T-helper 22 cell (primary cell): Measurements from ENCODE around the gene RHOBTB1.

Source experiments
- DNase-seq: peaks from one replicate; pipeline ENCODE4 v3.0.0-alpha.2; 2020; ENCODE audit warnings: low read depth

The RHOBTB1 gene

DNA sequence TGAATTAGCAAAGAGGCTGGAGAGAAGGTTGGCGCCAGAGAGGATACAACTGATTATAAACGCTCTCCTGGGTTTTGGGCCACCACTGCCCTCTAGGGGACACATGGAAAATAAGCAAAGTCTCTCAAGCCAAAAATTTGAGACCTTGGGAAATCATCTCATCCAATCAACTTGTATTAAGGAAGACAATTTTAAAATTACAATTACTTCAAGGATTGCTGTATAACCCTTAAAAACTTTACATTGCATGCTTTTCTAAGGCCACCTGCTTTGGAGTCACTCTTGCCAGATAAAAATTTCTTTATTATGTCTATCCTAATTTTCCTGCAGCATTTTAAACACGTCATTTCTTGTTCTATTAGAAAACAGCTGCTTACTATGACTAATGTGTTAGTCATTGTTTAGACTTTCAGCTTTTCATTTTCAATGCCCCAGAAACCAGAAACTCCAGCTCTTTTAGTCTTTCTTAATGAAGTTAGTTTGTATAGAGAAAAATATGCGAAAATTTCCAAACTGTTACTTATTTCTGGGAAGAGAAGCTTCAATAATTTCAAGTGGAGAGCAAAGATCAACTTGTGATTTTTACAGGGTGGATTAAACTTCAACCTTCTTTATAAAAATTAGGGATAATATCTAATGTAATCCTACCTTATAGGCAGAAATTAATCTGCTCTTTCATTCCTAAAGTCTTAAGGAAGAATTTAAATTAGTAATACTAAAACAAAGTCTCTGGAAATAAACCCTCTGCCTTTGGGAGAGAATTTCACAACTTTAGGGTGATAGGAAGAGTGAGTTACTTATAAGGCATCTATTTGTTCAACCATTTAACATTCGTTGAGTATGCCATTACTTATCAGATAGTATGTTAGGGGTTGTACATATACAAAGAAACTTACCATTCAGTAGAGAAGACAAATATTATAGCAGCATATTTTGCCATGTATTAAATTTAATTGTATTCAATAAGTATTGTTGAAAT is 20.6 kb upstream of the RHOBTB1 start:
- no peak for DNase-seq

DNA sequence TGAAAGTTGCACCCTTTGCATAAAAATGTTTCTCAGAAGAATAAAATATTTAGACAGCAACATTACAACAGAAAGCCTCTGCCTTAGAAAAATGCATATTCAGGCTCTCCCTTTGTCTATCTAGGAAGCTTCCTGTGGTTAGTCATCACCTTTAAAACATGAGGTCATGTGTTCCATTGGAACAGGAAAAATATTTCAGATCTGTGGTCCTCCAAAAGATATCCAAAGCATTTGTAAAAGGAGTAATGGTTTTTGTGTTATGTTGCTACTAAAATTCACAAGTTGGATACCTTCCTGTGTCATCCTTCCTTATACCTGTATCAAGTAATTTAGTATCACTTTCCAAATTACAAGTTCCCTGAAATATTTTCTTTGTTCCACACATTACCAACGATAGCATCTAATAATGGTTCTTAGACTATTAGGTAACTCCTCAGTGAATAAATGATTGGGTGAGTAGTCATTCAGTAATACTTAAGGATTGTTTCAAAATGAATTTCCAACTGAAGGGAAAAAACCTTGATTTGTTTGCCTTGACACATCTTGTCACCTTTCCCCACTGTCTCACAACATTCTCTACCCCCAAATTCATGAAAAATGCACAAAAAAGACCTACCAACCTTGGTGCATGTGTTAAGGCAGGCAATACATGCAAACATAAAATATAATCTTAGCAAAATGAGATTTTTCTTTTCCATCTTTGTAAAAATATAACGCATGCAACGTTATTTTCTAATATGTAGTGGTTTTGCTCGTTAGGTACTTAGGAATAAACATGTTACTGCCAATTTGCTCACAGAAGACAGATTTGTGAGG is 19.7 kb upstream of the RHOBTB1 start:
- DNase-seq: no peak

DNA sequence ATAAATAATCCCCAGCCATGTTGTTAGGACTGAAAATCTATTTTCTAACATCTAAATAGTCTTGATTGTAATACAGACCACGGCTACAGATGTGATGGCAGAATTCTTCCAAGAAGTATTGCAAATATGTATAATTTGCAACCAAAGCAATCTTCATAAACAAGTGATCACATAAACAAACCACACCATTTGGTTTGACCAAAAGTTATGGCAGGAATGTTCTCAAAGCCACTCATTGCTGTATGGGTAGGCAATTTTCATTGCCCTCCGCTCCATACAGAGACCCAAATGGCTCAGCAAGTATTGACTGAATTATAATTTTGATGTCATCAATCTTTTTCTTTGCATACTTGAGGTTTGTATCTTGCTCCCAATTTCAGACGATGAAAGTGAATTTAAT is 19.0 kb upstream of the RHOBTB1 start:
- DNase-seq: no peak

DNA sequence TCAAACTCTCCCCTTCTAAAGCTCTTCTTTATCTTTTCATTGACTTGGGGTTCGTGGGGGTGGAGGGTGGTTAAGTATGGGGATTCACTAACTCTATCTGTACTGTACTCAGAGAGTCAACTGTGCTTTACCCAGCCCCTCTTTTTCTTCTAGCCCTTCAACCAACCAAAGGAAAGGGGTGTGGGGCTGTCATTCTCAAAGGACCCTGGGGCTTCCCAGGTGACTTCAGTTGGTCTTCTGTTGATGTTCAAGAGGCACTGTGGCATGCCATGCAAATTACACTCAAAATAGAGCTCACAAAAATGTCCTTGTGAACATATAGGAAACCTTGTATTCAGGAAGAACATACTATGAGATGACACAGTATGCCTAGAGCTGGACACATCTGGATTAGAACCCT is 16.9 kb upstream of the RHOBTB1 start:
- DNase-seq: no peak

DNA sequence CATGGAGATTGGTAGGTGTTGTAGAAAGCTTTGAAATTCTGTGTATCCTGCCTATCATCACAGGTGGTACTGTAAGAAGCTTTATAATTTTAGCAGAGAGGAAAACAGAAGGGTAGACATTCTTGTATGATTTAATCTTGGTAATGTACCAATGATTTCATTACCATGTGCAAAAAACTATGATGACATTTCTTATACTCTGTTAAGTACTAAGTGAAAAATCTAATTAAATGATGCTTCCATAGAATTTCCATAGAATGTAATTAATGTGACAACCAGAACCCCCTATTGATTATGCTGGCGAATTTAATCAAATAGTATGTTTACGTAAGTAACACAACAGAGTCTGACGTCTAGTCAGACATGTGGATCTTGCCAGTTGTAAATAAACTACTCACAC is 16.0 kb upstream of the RHOBTB1 start:
- DNase-seq: no peak

DNA sequence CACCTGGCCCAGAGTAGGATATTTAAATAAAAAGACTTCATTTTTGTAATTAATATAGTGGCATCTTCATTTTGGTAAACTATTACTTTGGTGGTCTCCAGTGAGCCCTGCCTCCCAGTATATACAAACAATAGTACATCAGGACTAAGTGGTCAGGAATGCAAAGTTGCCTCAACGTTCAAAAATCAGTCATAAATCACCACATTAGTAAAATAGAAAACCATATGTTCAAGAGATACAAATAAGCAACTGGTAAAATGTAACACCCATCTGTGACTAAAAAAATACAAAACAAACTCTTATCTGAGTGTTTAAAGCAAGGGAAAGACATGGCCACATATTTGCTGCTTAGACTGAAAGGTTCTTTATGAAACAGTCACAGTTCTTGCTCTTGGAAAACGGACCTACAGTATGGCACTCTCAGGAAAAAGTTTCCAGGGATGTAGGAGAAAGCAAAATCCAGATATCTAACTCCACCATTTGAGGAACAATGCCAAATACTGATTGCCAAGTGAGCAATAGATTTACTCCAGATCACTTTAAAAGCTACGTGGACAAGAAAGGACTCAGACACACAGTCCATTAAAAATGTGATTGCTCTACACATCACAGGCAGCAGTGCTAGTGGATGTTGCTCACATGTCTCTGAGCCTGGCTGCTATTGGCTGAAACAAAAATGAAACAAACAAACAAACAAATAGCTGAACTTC is 15.1 kb upstream of the RHOBTB1 start:
- DNase-seq: no peak

DNA sequence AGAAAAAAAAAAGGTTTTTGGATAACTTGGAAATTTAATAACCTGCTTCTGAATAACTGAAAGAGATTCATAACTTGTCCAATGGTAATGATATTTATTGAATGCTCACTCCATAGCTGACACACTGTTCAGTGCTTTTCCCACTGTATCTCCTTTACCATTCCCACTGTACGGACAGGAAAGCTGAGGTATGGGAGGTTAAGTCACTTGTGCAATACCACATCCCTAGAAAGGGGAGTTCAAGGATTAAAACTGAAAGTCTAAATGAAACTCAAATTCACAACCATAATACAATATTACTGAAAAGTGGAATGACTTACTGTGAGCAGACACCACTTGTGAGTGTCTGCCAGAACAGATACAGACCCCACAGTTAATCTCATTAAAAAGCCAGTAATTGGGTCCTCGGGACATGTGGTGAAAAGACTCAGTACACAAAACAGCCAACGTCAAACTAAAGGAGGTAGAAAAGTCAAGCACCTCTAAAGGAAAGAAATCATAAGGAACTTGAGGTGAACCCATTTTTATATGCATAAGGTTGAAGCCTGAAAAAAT is 13.8 kb upstream of the RHOBTB1 start:
- DNase-seq: no peak

DNA sequence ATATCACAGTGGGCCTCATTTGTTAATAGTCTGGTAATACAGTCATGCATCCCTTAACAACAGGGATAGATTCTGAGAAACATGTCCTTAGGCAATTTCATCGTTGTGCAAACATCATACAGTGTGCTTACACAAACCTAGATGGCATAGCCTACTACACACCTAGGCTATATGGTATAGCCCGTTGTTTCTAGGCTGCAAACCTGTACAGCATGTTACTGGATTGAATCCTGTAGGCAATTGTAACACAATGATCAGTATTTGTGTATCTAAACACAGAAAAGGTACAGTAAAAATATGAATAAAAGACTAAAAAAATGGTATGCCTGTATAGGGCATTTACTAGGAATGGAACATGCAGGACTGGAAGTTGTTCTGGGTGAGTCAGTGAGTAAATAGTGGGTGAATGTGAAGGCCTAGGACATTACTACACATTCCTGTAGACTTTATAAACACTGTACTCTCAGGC is 12.0 kb upstream of the RHOBTB1 start:
- no peak for DNase-seq

DNA sequence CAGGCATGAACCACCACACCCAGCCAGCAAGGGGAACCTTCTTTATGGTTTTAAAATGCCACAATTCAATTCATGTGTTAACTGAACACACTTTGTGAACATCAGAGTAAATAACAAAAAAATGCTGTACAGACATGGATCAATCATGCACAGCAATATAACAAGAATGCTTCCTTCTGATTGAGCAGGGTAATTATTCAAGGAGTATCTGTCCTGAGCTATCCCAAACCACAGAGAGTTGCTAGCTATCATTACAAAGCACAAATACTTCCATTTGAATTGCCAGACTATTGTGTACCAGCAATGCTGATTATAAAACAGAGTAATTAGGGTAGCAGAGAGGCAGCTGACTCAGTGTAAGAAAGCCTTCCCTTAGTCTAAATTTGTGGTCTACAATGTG is 11.3 kb upstream of the RHOBTB1 start:
- DNase-seq: no peak

DNA sequence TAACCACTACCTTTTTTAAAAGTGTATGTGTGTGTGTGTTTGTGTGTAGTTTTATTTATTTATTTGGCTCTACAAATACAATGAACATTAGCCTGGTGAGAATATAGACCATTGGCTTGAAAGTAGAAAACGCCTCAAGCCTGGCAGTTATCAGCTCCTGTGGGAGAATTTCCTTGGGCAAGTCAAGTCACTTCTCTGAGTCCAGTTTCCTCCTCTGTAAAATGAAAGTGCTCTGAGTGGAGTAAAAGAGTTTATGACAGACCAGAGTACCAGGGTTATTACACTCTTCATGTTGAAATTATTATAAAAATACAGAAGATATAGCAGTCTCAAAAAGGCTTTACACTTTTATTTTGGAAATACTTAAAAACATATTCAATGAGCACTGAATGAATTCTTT is 10.1 kb upstream of the RHOBTB1 start:
- no peak for DNase-seq

DNA sequence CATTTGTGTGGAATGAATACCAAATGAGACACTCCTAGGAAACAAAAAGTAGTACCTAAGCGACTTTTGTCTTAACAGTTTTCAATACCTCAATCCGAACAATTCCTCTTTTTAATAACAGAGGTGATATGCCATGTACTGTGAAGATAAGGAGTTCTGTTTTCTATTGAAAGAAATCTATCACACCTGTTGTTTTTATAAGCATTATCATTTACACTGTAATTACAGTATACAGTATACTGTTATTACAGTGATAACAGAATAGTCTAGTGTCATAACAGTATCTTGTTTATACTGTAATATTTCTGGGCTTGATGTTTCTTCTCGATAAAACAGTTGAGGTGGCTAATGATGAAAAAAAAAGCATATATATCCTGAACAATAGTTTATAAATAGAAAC is 9.4 kb upstream of the RHOBTB1 start:
- DNase-seq: no peak

DNA sequence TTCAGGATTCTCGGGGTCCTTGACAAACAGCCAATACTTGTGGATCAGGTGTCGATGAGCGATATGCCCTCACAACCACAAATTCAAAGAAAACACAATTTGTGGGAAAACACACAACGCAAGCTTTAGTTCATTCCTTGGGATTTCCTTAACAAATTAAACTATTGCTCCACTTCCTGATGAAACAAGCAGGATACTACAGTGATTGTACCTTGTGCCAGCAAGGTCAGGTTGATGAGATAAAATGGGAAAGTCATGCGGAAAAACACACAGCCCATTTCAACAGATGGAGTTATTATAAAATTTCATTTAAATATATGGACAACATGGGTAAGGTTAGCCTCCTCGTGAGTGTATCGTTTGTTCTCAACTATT is 8.8 kb upstream of the RHOBTB1 start:
- no peak for DNase-seq

DNA sequence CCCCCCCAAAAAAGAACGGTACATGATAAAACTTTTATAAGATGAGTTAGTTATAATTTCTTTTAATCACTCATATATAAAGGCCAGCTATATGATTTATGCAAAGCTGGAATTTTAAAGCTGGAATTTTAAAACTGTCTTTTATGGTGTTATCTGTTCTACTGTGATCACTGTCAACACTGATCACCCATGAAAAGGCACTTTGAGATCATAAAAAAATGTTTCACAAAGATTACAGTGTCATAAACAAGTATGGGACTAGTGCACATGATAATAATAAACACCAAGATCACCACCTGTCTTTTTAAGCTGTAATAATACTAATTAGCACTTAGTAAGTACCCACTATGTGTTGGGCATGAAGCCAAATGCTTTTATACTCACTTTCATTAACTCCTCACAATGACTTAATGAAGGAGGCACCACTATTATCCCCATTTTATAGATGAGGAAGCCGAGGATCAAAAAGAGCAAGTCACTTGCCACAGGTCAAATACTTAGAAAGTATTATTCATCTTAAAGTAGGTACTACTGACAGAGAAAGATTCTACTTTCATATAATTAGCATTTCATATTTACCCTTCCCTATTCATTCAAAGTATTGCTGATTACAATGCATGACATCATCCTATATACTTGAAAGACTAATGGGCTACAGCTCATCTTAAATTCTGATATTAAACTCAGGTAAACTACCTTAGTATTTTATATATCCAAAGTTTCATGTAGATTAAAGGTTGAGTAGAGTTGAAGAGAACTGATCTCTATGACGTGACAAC is 8.3 kb upstream of the RHOBTB1 start:
- no peak for DNase-seq

DNA sequence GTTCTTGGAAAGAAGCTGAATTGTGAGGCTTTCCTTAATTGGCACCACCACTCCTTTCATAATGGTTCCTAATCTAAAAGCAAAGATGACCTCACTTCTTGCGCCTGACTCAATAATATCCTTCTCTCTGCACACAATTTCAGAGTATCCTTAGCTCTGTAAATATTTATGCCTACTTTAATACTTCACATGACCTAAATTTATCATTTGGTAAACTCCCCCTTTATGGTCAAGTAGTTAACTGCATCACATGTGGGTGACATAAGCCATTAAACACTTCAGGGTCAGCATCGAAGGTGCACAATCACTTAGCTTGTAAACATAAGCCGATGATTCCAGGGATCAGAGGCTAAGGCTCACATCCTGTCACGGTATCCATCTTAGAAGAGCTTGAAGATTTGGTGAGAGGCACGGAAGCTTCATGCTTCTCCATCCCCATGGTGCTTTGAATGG is 7.3 kb upstream of the RHOBTB1 start:
- DNase-seq: no peak

DNA sequence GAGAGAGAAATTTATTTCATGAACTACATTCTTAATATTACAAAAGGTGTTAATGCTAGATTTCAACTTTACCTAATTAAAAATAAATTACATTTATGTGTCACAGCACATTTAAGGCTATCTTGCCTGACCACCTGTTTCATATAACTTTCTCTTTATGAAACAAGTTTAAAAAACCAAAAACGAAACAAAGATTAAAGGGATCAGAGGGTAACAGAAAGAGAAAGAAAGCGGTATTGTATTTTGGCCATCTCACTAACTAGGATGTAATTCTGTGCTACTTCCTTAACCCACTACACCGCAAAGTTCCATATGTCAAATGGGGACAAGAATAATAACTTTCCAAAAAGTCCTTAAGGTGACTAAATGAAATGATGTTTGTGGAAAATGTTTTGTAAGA is 6.3 kb upstream of the RHOBTB1 start:
- no peak for DNase-seq

DNA sequence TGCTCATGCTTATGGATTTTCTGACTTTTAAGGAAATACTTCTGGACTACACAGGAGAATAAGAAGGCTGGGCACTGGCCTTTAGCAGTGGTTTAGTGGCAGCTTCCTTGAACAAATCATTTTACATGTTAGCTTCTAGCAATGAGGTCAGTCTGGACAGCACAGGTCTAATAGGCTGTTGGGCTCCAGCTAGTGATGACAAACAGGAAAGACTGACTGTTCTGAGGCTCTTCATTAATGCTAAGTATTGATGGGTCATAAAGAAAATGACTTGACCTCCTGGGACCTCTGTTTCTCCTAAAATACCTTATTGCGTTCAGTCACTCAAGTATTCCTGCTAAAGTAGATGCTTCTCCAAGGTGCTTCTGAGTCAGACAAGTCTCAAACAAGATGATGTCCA is 4.9 kb upstream of the RHOBTB1 start:
- DNase-seq: no peak

DNA sequence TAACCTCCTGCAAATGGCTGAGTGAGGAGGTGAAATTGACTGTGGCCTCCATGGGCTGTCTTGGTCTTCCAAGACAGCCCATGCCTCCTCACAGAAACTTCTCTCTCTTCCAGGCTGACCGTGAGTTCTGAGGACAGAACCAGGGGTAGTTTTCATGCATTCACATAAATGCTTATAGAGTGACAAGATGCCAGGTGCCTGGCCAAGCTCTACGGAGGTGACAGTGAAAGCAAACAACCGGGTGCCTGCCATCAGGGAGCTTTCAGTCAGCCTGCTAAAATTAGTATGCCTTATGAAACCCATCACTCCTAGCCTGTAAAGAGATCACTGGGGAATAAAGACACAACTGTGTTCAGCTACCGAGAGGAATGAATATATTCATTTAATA is 919 bp upstream of the RHOBTB1 start:
- no peak for DNase-seq

DNA sequence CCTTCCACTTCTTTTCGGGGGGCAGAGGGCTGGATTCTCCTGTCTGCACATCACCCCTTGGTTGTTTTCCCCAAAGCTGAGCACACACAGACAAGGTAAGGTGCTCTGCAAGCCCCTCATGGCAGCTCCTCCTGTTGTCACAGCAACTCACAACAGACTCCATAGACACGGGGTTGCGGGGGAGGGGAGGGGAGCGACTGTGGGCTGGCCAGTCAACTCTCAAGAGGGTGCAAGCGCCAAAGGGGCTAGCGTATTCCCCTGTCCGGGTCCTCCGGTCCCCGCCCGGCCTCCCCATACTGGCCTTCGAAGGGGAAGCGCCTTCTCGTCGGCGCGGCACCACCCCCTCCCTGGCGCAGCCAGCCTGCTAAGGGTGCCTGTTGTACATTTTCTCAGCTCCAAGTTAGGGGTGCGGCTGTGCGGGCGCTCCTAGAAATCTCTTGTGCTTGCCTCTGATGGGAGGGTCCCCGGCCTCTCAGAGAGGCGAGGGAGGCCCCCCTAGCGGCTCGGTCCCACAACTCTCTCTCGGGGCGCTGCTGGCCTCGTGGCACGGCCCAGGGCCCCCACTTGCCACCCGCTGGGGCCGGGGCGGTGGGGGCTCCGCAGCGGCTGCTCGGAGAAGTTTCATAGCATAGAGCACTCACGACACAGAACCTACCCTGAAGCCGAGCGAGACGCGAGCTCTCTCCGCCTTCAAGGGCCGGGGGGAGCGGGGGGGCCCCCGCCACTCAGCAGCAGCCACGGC is 498 bp downstream of the RHOBTB1 start:
- DNase-seq: no peak

DNA sequence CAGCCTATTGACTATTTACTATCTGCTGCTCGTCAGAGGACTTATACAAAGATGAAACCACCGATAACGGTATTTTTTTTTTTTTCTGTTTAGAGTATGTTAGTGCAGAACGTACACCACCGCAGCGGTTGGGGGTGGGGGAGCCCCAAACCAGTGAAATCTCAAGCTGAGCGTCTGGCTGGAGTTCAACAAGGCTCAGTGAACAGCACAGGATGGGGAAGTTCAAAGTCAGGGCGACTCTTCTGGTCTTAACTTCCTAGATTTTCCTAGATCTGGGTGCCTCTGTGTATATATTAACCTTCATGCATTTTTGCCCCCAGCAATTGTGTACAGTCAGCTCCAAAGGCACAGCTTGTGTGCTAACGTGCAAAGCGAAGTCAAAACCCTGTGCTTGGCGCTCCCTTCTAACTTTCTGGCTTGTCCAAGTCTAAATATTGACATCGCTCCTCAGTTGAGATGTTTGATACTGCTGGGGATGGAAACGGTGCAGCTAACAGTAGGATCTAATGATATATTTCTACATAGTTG is 1.1 kb downstream of the RHOBTB1 start:
- no peak for DNase-seq

DNA sequence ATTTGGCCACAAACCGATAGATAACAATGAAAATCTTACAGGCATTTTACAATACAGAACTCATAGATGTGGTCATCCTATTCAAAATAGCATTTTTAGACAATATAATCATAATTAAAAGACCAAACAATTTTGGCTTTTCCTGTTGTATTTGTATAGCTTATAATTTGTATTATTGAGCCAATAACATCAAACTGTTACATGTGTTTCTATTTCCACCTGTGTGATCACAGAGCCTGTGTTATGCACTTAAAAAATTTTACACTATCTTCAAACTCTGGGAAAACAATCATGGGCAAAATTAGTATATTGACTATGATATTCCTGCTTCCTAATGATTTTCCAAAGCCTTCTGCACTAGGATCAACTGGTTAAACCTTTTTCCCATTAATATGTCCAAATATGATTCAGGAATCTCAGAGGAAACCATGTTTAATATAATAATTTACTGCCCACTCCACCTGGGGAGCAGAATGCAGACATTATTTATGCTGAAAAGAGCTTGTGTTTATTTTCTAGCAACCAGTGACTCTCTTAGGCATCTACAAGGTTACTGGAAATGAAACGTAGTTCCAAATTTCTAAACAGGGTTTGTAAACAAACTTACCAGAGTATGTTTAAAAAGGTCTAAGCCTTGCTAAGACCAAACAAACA is 1.7 kb downstream of the RHOBTB1 start:
- no peak for DNase-seq
